ENCODE measurements around the gene PARP3.

The PARP3 gene

GRCh38 chr3:51967384-51968169 lies 25.4 kb downstream of the PARP3 start, which contains the start of gene PCBP4:
PCBP4 (minus strand) TSS chr3:51967454; CDS start chr3:51961240, 6,214 bp downstream.
- no peak for DNase-seq

DNA sequence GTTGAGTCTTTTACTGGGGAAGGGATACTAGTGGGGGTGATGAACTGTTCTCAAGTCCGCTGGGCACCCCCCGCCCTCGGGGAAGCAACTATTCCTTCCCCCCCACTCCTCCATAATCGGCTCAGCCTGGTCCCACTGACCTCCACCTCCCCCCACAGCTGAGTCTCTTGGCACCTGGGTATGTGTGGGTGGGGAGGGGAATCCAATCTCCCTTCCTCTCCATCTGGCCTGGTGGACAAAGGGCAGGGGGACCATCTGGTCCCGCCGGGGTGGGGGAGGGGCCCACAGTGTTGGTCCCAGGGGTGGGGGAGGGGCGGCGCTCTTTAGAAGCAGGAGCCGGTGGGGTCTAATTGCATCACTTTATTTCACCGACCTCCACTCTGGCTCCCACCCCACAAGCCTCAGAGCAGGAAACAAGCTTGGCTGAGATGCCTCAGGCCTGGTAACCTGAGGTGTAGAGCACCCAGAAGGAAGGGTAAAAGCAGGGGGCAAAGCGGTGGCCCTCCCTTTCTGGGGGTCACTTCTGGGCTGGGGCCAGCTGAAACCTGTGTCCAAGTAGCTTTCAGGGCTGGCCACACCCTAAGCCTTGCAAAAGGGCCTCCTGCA lies 26.1 kb downstream of the PARP3 start:
- DNase-seq: no peak

GRCh38 chr3:51968883-51969678 lies 26.9 kb downstream of the PARP3 start:
- DNase-seq: no peak

GRCh38 chr3:51969841-51970240 lies 27.7 kb downstream of the PARP3 start:
- no peak for DNase-seq

DNA sequence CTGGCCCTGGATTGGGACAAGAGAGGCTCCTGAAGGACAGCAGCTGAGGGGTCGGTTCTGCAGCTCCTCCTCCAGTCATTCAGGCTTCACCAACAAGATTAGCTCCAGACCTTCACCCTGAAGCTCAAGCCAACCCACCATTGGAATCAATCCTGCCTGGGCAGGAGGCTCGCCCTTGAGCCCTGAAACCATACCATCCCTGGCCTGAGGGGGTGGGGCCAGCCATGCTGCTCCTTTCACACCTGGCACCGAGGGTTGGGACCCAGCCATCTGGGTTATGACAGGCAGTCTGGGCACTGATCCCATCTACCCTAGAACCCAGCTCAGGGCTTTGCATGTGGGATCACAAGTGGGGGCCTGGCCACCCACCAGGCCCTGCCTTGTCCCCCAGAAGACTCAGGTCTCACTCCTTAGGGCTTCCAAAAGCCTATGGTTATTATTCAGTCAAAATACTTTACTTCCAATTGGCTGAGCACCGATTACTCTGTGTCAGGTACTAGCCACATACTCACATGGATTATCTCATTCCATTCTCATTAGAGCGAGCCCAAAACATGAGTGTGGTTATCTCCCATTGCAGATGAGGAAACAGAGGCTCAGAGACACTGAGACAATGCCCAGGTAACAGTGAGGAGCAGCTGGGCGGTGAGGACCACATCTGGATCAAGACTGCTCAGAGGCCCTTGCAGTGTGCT lies 28.6 kb downstream of the PARP3 start:
- DNase-seq: no peak

DNA sequence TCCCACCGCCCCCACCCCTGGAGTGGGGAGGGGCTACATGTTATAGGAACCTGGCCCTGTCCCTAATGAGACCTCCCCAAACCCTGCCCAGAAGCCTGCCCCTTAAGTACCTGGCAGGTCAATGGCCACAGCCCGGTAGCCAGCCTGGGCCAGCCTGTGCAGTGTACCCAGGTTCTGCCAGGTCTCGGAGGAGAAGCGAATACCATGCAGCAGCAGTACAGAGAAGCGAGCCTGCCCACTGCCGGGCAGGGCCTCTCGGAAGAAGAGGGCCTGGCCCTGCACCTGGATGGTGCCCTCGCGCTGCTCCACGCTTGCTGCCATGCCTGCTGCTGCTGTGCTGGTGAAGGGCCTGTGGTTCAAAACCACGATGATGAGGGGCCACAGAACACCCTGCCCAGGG lies 29.2 kb downstream of the PARP3 start:
- DNase-seq: no peak

DNA sequence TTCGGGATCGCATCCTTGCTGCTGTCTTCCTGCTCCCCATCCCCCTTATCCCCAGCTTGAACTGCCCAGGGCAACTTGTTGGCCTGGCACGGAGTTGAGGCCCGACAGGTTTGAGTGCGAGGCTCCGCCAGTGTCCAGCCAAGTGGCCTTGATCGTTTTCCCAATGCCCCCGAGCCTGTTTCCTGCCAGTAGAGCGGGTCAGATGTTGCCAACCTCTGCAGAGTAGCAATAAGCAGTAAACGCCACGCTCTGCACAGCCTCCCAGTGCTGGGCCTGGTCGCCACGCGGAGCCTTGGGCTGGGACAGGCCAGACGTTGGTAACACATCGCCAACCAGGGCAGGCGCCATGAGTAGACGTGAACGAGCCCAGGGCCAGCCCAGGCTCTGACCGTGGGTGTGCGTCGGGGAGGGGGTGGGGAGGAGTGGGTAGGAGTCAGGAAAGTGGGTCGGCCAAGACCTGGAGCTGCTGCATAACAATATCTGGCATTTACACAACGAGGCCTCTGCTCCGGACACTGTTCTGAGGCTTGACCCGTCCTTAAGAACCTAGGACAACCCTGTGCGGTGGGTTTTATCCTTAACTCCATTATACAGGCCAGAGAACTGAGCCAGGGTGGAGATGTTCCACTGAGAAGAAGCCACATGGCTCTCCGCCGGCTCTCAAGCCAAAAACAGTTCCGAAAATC lies 32.3 kb downstream of the PARP3 start:
- no peak for DNase-seq

DNA sequence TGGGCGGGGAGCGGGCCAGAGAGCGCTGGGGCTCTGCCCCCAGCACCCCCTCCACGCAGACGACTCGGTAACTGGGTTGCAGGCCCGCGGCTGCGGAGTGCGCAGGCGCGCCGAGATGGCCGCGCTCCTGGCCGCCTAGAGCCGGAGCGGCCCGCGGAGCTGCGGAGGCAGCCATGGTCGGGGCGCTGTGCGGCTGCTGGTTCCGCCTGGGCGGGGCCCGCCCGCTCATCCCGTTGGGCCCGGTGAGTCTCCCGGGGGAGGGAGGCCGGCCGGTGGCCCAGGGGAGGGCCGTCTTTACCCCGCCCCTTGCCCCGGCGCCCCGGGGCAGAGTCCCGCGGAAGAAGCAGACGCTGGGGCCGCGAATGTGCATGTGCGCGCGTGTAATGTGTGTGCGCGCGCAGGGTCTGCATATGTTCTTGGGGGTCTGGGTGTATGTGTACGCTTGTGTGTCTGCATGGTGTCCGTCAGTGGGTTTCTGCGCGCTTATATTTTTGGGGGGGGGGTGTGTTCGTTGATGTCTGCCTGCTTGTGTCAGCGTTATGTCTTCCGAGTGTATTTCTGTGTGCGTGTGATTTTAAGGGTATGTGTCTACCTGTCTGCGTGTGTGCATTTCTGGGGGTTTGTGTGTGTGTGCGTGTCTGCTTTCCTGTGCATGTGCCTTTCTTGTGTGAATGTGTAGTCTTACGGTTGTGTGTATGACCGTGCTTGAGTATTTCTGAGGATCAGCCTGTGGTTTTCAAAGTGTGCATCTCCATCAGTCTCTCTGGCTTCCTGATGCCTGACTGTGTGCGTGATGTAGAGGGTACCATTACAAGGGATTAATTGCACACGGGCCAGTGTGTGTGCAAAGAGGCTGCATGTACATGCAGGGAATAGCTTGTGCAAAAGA lies 33.0 kb downstream of the PARP3 start, which contains the start of gene ABHD14A:
ABHD14A (plus strand) TSS at position 102 of the 889 bp plus-strand sequence; CDS start at position 174, 72 bp downstream.
- no peak for DNase-seq

DNA sequence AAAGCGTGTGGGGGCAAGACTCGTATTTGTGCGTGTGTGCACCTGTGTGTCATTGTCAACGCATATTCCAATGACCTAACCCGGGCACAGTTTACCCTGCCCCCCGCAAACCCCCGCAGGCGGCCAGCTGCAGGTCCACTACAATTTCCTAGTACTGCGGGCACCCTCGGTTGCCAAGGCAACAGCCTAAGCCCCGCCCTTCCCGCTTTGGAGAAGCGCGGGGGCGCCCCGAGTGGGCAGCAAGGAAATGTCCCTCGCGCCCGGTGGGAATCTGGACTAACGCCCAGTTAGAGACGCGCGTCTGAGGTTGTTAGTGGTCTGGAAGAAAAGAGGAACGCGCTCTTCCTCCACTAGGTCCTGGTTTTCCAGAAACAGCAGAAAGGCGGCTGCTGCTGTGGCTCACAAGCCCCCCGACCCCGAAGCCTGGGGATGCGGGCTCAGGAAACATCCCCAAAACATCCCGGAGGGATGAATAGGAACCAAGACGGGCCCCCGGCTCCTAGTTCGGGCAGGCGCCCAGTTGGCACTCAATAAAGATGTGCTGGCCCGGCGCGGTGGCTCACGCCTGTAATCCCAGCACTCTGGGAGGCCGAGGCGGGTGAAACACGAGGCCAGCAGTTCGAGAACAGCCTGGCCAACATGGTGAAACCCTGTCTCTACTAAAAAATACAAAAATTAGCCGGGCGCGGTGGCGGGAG lies 33.8 kb downstream of the PARP3 start:
- DNase-seq: no peak

DNA sequence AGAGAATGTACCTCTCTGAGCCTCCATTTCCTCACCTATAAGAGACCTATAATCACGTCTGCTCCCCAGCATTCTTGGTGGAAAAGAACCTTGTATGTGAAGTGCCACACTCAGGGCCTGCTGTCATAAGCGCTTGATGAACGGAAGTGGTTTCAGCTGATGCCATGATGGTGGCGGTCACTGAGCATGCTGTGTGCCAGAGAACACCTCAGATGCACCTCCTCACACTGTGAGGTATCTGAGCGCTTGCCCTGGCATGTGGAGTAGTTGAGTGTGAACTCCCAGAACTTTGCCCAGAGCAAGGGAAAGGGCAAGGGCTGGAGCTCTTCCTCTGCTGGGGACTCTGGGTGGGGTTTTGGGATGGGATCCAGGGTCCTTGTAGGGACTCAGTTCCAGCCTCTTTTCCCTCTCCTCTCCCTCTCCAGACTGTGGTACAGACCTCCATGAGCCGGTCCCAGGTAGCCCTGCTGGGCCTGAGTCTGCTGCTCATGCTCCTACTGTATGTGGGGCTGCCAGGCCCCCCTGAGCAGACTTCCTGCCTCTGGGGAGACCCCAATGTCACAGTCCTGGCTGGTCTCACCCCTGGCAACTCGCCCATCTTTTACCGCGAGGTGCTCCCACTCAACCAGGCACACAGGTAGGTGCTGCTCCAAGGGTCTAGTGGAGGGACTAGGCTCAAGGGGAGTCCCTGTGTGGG lies 35.4 kb downstream of the PARP3 start:
- no peak for DNase-seq

DNA sequence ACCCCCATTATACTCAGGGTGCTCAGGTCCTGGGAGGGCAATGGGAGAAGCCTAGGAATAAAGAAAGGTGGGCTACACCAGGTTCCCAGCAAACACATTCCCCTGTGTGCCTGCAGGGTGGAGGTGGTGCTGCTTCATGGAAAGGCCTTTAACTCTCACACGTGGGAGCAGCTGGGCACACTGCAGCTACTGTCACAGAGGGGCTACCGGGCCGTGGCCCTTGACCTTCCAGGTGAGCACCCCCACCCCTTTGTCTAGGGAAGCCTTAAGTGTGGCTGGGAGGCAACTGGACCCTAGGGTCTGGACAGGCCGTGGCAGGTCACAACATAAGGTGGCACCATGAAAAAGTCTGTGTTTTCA lies 36.0 kb downstream of the PARP3 start:
- DNase-seq: no peak

DNA sequence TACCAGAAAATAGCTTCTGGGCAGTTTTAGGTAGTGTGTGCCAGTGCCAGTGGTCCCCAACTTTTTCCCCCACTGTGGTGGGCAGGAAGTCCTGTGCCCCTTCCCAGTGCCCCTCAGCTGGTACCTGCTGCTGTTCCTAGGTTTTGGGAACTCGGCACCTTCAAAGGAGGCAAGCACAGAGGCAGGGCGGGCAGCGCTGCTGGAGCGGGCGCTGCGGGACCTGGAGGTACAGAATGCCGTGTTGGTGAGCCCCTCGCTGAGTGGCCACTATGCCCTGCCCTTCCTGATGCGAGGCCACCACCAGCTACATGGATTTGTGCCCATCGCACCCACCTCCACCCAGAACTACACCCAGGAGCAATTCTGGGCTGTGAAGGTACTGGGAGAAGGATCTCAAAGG lies 38.1 kb downstream of the PARP3 start:
- no peak for DNase-seq

GRCh38 chr3:51982352-51982837 lies 40.2 kb downstream of the PARP3 start:
- DNase-seq: peak; percentile 18

- peak; percentile 19 for DNase-seq
Measured at GRCh38 chr3:51982838-51983577, 40.8 kb downstream of the PARP3 start, which contains the start of gene ACY1. ACY1 (plus strand) TSS chr3:51983535; CDS start chr3:51984065, 530 bp downstream.

DNA sequence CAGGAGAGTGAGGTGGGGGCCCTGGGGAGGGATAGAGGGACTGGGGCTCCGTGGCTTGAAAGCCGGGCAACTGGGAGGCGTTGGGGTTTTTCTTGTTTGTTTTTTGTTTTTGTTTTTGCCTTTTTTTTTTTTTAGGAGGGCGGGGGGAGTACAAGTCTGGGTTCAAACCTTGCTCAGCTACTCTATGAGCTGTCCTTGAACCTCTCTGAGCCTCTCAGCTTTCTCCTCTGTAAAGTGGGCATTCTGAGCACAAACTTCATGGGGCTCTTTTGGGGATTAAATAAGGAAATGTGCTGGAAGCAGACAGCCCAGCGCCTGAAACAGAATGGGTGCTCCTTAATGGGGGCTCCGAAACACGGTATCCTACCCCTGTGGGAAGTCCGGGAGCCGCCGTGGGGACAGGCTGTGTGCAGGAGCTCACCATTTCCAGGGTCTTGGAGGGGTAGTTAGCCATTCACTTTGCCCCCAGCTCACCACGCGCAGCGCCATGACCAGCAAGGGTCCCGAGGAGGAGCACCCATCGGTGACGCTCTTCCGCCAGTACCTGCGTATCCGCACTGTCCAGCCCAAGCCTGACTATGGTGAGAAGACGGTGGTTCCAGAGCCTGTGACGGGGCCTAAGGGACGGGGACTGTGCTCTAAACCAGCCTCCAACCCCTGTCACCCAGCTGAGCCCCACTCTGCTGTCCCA lies 41.6 kb downstream of the PARP3 start:
- no peak for DNase-seq

DNA sequence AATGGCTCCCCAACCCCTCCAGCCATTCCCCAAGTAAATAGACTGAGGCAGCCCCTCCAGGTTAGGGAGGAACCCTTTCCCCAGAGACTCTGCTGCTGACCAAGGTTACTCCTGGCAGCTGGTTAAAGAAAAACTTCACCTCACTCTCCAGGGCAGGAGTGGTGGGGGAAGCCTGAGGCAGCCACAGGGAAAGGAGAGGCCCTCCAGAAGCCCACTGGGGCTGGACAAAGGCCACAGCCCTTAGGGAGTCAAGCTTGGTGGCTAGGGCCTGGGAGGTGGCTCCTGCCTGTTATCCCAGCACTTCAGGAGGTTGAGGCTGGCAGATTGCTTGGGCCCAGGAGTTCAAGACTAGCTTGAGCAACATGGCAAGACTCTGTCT lies 42.1 kb downstream of the PARP3 start:
- DNase-seq: no peak

DNA sequence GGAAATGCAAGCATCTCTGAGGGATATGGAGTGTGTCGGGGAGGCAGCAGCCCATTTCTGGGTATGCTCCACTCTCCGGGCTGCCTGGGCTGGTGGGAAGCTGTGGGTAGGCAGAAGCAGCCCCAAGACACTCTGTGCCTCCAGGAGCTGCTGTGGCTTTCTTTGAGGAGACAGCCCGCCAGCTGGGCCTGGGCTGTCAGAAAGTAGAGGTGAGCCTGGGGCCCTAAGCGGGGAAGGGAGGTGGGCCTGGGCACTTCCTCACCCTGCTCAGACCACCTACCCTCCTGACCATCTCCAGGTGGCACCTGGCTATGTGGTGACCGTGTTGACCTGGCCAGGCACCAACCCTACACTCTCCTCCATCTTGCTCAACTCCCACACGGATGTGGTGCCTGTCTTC lies 42.9 kb downstream of the PARP3 start:
- no peak for DNase-seq
